HepG2 (cell line): ENCODE results near the gene NOTUM. TPM values are rescaled to one million over a fixed set of nuclear protein-coding genes. Genes with fewer than 3 reads are reported as not detected.

Experiments
- BCLAF1 ChIP-seq: fragments of 450-650 bp; IDR thresholded peaks from 2 replicates; pipeline ENCODE4 v1.6.1; 2017; ENCODE audit warnings: mild to moderate bottlenecking
- DPF2 ChIP-seq: sonication (generic); formaldehyde crosslinking; IDR thresholded peaks from 2 replicates; pipeline ENCODE4 v1.4.0; 2020; ENCODE audit warnings: mild to moderate bottlenecking, low read depth, missing genetic modification reagents, borderline replicate concordance
- NFRKB ChIP-seq: fragments of 450-650 bp; IDR thresholded peaks from 2 replicates; pipeline ENCODE4 v1.6.1; 2017
- PAF1 ChIP-seq: IDR thresholded peaks from 2 replicates; pipeline ENCODE4 v1.6.1; 2016; ENCODE audit warnings: missing genetic modification reagents, missing compliant biosample characterization
- STAT6 ChIP-seq: sonication (generic); formaldehyde crosslinking; IDR thresholded peaks from 2 replicates; pipeline ENCODE4 v1.4.0; 2020; ENCODE audit warnings: missing genetic modification reagents, mild to moderate bottlenecking, borderline replicate concordance
- ZBTB20 ChIP-seq: sonication (generic); formaldehyde crosslinking; IDR thresholded peaks from 2 replicates; pipeline ENCODE4 v1.8.1; 2023; ENCODE audit warnings: missing genetic modification reagents, low read depth, mild to moderate bottlenecking, borderline replicate concordance
- ZBTB4 ChIP-seq: sonication (generic); formaldehyde crosslinking; IDR thresholded peaks from 2 replicates; pipeline ENCODE4 v1.4.0; 2020; ENCODE audit warnings: missing genetic modification reagents, mild to moderate bottlenecking, borderline replicate concordance
- ZFP91 ChIP-seq: sonication (generic); formaldehyde crosslinking; IDR thresholded peaks from 2 replicates; pipeline ENCODE4 v1.9.0; 2022; ENCODE audit warnings: missing genetic modification reagents, mild to moderate bottlenecking, borderline replicate concordance
- ZNF281 ChIP-seq: sonication (generic); formaldehyde crosslinking; IDR thresholded peaks from 2 replicates; pipeline ENCODE4 v1.4.0; 2020; ENCODE audit warnings: missing genetic modification reagents, borderline replicate concordance
- ZNF513 ChIP-seq: sonication (generic); formaldehyde crosslinking; conservative IDR thresholded peaks from 2 replicates; pipeline ENCODE4 v1.5.0; 2020; ENCODE audit warnings: missing genetic modification reagents
- ZNF7 ChIP-seq: IDR thresholded peaks from 2 replicates; pipeline ENCODE4 v1.6.1; 2016; ENCODE audit warnings: missing biosample characterization, missing genetic modification reagents
- polyA plus RNA-seq, 8 experiments: library from polyadenylated mRNA; depleted of rRNA in 3 of 8; stranded (reverse) in 7 of 8; unstranded in 1 of 8; fragments of >200 nt; fragmentation: Illumina TruSeq in 4 of 8; extraction: Trizol in 4 of 8; gene quantifications; 2 replicates each; pipeline versions ENCODE4 v1.2.1 to v1.2.3, GENCODE V29; 2011 to 2016; ENCODE audit warnings: low read depth in 4 of 8, missing spikeins in 1 of 8, mixed read lengths in 1 of 8; ENCODE audit not compliant: insufficient read depth in 1 of 8
- total RNA-seq, 5 experiments: library from RNA; depleted of rRNA; stranded (reverse); fragments of >200 nt; fragmentation: Illumina TruSeq; extraction: Trizol; gene quantifications; 2 replicates each; pipeline ENCODE4 v1.2.3, GENCODE V29; 2016; ENCODE audit warnings: low read depth in 1 of 5

The NOTUM gene
- total and polyA plus RNA-seq, 2 of the 13 experiments (the other 11 are each of a cell fraction or from before 2014, with no cell fraction given), result 150 to 160 TPM

- no peak for TF ChIP-seq STAT6 (CRISPR knock-in tag)
- 0 out of 2 replicates have a peak, but pooled peaks have one; percentile 65 for TF ChIP-seq ZBTB4 (CRISPR knock-in tag)
- no peak for TF ChIP-seq ZBTB20
- TF ChIP-seq NFRKB, result no peak
- no peak for TF ChIP-seq ZNF7 (CRISPR knock-in tag)
- no peak; the same call in 1 of the 2 replicates for TF ChIP-seq PAF1 (CRISPR knock-in tag)
- no peak for TF ChIP-seq DPF2 (CRISPR knock-in tag)
- TF ChIP-seq ZNF513 (CRISPR knock-in tag), result no peak
- no peak for TF ChIP-seq ZNF281
- no peak for TF ChIP-seq BCLAF1
- no peak for TF ChIP-seq ZFP91 (CRISPR knock-in tag)
These were observed 53.5 kb downstream of the NOTUM start (continued) for GRCh38 chr17:81907219-81908145.
